Uterus (tissue), 4 donors: ENCODE measurements around the gene ETS1. TPM values are rescaled to one million over a fixed set of nuclear protein-coding genes. Genes with fewer than 3 reads are reported as not detected.

Experiments
- DNase-seq, 2 donors: peaks; one replicate each; pipeline ENCODE4 v3.0.0-alpha.2; 2019 to 2020
- H3K27ac ChIP-seq, 2 donors: fragments of 200-600 bp; sonication (generic); 1 replicate in 1 of 2; 2 replicates in 1 of 2; pipeline ENCODE4 v1.5.1; 2016 to 2018
- H3K27me3 ChIP-seq, 2 donors: fragments of 200-600 bp; sonication (generic); one replicate each; pipeline ENCODE4 v1.5.1; 2018 to 2019; ENCODE audit warnings: control low read depth in 1 of 2
- H3K36me3 ChIP-seq, 2 donors: fragments of 200-600 bp; sonication (generic); one replicate each; pipeline ENCODE4 v1.5.1; 2019; ENCODE audit warnings: control low read depth in 1 of 2
- H3K4me1 ChIP-seq, 2 donors: fragments of 200-600 bp; sonication (generic); one replicate each; pipeline ENCODE4 v1.5.1; 2018 to 2019; ENCODE audit warnings: control low read depth in 1 of 2
- H3K4me3 ChIP-seq, 2 donors: fragments of 200-600 bp; sonication (generic); 1 replicate in 1 of 2; 2 replicates in 1 of 2; pipeline ENCODE4 v1.5.1; 2018 to 2019; ENCODE audit warnings: mild to moderate bottlenecking in 1 of 2
- H3K9me3 ChIP-seq, 2 donors: fragments of 200-600 bp; sonication (generic); one replicate each; pipeline ENCODE4 v1.5.1; 2019; ENCODE audit warnings: control low read depth in 1 of 2
- POLR2A ChIP-seq, 2 donors: fragments of 450-650 bp; IDR thresholded peaks; one replicate each; pipeline ENCODE4 v1.6.1; 2016; ENCODE audit warnings: antibody characterized with exemption in 2 of 2, mild to moderate bottlenecking in 1 of 2, moderate library complexity in 1 of 2
- intact Hi-C: fragments of 100-400 bp; cut with DNase I; formaldehyde crosslinking; loops from one replicate; pipeline ENCODE4 v1.15.1; 2023; ENCODE audit warnings: low total_unique reads
- total RNA-seq, 4 donors: library from RNA; depleted of rRNA in 3 of 4; stranded (reverse); fragments of >200 nt in 3 of 4; gene quantifications; one replicate each; pipeline versions ENCODE4 v1.1.0 to v1.2.4, GENCODE V29; 2014 to 2023
- TF ChIP-seq, protein P1 (sequence below), 4 experiments: fragments of 200-600 bp in 2 of 4; fragments of 450-650 bp in 2 of 4; sonication (generic) in 2 of 4; IDR thresholded peaks; one replicate each; pipeline ENCODE4 v1.5.1; 2016 to 2019; ENCODE audit warnings: antibody characterized with exemption in 4 of 4, mild to moderate bottlenecking in 2 of 4, moderate library complexity in 1 of 4
- donor health status: DM: yes; HTN: yes; CAD: no.

ETS1 gene
- total RNA-seq, 4 donors from 2014 or later = 24.1 to 80.9 (median 58.3) TPM

DNA sequence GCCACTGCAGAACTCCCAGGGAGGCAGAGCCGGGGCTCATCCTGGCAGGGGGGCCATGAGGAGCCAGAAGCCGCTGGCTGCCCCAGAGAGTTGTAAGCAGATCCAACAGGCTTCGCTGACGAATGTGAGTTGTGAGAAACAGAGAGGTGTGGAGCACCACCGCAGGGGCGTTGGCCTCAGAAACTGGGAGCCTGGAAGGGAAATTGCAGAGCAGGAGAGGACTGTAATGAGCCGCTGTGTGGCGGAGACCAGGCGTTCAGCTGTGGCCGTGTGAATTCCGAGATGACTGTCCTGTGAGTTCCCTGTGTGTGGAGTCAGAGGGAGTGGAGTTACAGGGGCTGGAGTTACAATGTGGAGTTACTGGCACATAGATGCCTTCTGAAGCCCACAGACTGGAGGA is 27.7 kb upstream of the ETS1 start:
- Histone ChIP-seq H3K9me3 (no peaks in the 10 kb centered on the region), H3K27ac (no peak overlapping the region), H3K4me1 (no peaks in the 10 kb centered on the region), H3K36me3 (no peaks in the 10 kb centered on the region), H3K4me3 (no peak overlapping the region), H3K27me3 (no peaks in the 10 kb centered on the region)
- TF ChIP-seq, protein P1, sequence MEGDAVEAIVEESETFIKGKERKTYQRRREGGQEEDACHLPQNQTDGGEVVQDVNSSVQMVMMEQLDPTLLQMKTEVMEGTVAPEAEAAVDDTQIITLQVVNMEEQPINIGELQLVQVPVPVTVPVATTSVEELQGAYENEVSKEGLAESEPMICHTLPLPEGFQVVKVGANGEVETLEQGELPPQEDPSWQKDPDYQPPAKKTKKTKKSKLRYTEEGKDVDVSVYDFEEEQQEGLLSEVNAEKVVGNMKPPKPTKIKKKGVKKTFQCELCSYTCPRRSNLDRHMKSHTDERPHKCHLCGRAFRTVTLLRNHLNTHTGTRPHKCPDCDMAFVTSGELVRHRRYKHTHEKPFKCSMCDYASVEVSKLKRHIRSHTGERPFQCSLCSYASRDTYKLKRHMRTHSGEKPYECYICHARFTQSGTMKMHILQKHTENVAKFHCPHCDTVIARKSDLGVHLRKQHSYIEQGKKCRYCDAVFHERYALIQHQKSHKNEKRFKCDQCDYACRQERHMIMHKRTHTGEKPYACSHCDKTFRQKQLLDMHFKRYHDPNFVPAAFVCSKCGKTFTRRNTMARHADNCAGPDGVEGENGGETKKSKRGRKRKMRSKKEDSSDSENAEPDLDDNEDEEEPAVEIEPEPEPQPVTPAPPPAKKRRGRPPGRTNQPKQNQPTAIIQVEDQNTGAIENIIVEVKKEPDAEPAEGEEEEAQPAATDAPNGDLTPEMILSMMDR (IDR thresholded peaks at IDR 0.05) = no peak
- TF ChIP-seq POLR2A (IDR thresholded peaks at IDR 0.05) = no peak
- no peak for DNase-seq
- intact Hi-C loops = no loop called here

DNA sequence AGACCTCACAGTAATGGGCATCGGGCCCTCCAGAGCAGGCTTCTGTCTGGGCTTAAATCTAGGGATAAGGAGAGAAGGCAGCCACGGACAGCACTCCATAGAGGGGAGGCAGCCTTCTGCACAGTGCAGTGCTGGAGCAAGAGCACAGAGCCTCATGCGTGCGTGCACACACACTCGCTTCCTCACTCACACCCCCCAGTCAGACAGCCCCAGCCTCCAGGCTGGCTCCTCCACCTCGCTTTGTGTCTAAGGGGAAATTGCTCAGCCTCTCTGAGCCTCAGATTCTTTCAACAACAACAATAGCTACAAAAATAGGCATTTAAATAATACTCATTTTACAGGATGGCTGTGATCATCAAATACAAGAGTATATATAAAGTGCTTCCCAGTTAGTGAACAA is 26.7 kb upstream of the ETS1 start:
- Histone ChIP-seq H3K9me3 (no peaks in the 10 kb centered on the region), H3K27ac (no peak overlapping the region), H3K4me1 (no peaks in the 10 kb centered on the region), H3K4me3 (no peak overlapping the region), H3K27me3 (no peaks in the 10 kb centered on the region), H3K36me3 (no peaks in the 10 kb centered on the region)
- no peak for TF ChIP-seq POLR2A (IDR thresholded peaks at IDR 0.05)
- TF ChIP-seq, protein P1 (IDR thresholded peaks at IDR 0.05) = no peak
- intact Hi-C loops = no loop called here
- no peak for DNase-seq

DNA sequence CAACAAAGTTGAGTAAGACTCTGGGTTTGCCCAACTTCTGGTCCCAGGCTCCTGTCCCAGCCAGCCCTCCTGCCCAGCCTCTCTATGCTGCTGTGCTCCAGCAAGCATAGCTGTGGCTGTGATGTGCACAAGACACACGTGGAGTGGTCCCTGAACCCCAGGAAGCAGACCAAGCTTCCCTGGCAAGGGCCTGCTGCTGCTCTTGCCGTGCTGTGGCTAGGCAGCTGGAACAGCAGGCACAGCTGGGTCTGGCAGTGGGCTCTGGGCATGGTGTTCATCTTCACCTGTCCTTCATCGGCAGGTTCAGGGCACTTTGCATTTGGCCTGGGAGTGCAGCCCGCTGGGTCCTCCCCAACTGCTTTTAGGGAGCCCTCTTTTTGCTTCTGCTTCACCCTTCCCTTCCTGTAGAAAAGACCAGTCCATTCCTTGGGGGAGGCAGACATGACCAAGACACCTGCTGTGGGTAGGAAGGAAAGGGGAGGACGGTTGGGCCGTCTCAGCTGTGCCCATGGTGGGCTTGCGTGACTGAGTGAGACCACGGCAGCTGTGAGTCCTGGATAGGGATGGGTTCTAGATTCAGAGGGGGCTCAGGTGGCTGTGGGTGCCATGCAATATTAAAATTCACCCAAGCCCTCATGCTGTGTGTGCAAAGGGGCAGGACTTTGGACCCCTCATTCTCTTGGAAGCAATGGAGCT is 26.1 kb upstream of the ETS1 start:
- Histone ChIP-seq H3K9me3 (no peaks in the 10 kb centered on the region), H3K27ac (no peak overlapping the region), H3K4me3 (no peak overlapping the region), H3K36me3 (no peaks in the 10 kb centered on the region), H3K4me1 (no peaks in the 10 kb centered on the region), H3K27me3 (no peaks in the 10 kb centered on the region)
- DNase-seq = no peak
- TF ChIP-seq, protein P1 (IDR thresholded peaks at IDR 0.05) = no peak
- intact Hi-C loops = no loop called here

DNA sequence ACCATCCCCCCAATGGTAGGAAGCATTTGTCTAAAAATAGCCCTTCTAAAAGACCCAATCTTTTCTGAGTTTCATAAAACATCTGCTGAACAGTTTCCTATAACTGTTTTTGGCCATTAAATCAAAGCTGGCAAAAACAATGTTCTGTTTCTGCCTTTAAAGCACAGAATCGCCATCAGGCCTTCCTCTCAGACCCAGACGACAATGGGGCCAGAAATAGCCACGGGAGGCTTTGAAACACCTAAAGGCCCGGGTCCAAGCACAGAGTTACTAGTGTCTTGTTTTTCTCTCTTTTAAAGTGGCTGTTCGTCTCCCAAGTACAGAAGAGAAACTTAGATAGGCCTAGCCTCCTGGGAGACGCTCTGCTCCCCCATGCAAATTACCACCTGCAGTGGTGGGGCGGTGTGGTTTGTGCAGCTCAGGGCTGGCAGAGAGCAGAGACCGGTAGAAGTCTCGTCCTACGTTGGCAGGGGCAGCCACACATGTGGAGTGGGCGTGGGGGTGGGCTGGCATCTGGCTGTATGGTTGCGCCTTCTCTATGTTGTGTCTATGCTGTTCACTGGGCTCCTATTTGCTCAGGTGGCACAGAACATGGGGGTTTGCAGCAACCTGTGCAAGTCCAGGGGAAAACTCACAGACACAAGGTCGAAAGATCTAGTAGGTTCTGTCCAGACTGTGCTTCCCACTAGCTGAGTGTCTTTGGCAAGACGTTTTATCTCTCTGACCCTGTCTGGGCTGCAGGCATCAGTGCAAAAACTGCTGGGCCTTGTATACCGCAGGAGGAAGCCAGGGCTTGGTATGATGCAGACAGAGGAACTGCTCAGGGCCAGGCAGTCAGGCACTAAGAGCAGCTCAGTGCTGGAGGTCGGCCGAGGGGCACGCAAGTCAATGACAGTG is 23.6 kb upstream of the ETS1 start:
- intact Hi-C loops = no loop called here
- no peak for DNase-seq
- Histone ChIP-seq H3K27ac (peak overlapping the region; percentile 59 to 68), H3K4me1 (no peaks in the 10 kb centered on the region), H3K9me3 (no peaks in the 10 kb centered on the region), H3K36me3 (no peaks in the 10 kb centered on the region), H3K4me3 (no peak overlapping the region), H3K27me3 (no peaks in the 10 kb centered on the region)
- TF ChIP-seq POLR2A (IDR thresholded peaks at IDR 0.05) = no peak
- TF ChIP-seq, protein P1 (IDR thresholded peaks at IDR 0.05) = no peak

GRCh38 chr11:128609785-128610184 is 22.4 kb upstream of the ETS1 start:
- no peak for DNase-seq
- Histone ChIP-seq H3K4me3 (no peak overlapping the region), H3K36me3 (no peaks in the 10 kb centered on the region), H3K9me3 (no peaks in the 10 kb centered on the region), H3K27me3 (no peaks in the 10 kb centered on the region), H3K27ac (no peak overlapping the region), H3K4me1 (no peaks in the 10 kb centered on the region)
- TF ChIP-seq POLR2A (IDR thresholded peaks at IDR 0.05) = no peak
- TF ChIP-seq, protein P1 (IDR thresholded peaks at IDR 0.05) = no peak
- intact Hi-C loops = no loop called here
